ENCODE results near the gene ZNF394.
A peak's percentile ranks its signal among the peaks of the same experiment; 100 is the strongest.
"Not testable (repeated sequence)": the region's sequence is repeated elsewhere in the genome, so short reads cannot be mapped to it uniquely, and the experiment has no call there.

The ZNF394 gene

GRCh38 chr7:99499721-99500636, at the start of gene ZNF394:
Gene ZNF394 (minus strand): TSS chr7:99500281. CDS start chr7:99500093, 188 bp downstream.
- peak; percentile 94 for DNase-seq (ENCODE audit: low read depth)
- TF ChIP-seq CTCF (IDR thresholded peaks at IDR 0.05; ENCODE audit: insufficient read depth, low read depth, low read length, missing control alignments) = no peak

GRCh38 chr7:99549545-99549944, 49.5 kb upstream of the ZNF394 start:
- H3K4me3 ChIP-seq (ENCODE audit: low read depth, low read length) = not testable (repeated sequence)

More at GRCh38 chr7:99499721-99500636, at the start of gene ZNF394:
- H3K4me3 ChIP-seq (ENCODE audit: low read depth, low read length) = peak within 1 kb of the TSS; percentile 81

GRCh38 chr7:99545308-99545707, 45.2 kb upstream of the ZNF394 start:
- H3K4me3 ChIP-seq (ENCODE audit: low read depth, low read length); DNase-seq (ENCODE audit: low read depth): not testable (repeated sequence)

More at GRCh38 chr7:99549545-99549944, 49.5 kb upstream of the ZNF394 start:
- not testable (repeated sequence) for DNase-seq (ENCODE audit: low read depth)

- TF ChIP-seq CTCF (IDR thresholded peaks at IDR 0.05; ENCODE audit: insufficient read depth, low read depth, low read length, missing control alignments) = no peak
- no peak for DNase-seq (ENCODE audit: low read depth)
- H3K4me3 ChIP-seq (ENCODE audit: low read depth, low read length) = no peak overlapping the region
These were observed 43.8 kb upstream of the ZNF394 start for GRCh38 chr7:99543916-99544315.

- no peak for TF ChIP-seq CTCF (IDR thresholded peaks at IDR 0.05; ENCODE audit: insufficient read depth, low read depth, low read length, missing control alignments)
- no peak overlapping the region for H3K4me3 ChIP-seq (ENCODE audit: low read depth, low read length)
- no peak for DNase-seq (ENCODE audit: low read depth)
These were observed 43.1 kb upstream of the ZNF394 start for GRCh38 chr7:99543081-99543671.

- DNase-seq (ENCODE audit: low read depth) = no peak
- no peak for TF ChIP-seq CTCF (IDR thresholded peaks at IDR 0.05; ENCODE audit: insufficient read depth, low read depth, low read length, missing control alignments)
- H3K4me3 ChIP-seq (ENCODE audit: low read depth, low read length) = no peak overlapping the region
These were observed 41.1 kb upstream of the ZNF394 start for GRCh38 chr7:99541212-99541611.

- H3K4me3 ChIP-seq (ENCODE audit: low read depth, low read length) = no peak overlapping the region
- DNase-seq (ENCODE audit: low read depth) = no peak
- TF ChIP-seq CTCF (IDR thresholded peaks at IDR 0.05; ENCODE audit: insufficient read depth, low read depth, low read length, missing control alignments) = no peak
These were observed 40.5 kb upstream of the ZNF394 start for GRCh38 chr7:99540542-99540941.
